Measurements from ENCODE around the gene RPE65. TPM values are rescaled to one million over a fixed set of nuclear protein-coding genes. Genes with fewer than 3 reads are reported as not detected.

The RPE65 gene
- not detected for total RNA-seq (2021; ENCODE audit: unreplicated experiment)
- polyA plus RNA-seq (2012; ENCODE audit: insufficient read length), result not detected
- percentile 7 among the genes with signal in this experiment for Bru-seq, nascent RNA
- not detected for BruChase-seq, experiment 1, labeled RNA remaining after a 2-hour chase
- not detected for BruChase-seq, experiment 2, labeled RNA remaining after a 6-hour chase
- long read RNA-seq, result 0 reads

- no peaks in the 10 kb centered on the region for H3K36me3 ChIP-seq (ENCODE audit: control insufficient read depth, insufficient read depth, low read length)
- ChIA-PET POLR2A (no interaction called here), CTCF (no interaction called here)
- H3K27ac ChIP-seq (ENCODE audit: low read length), result no peak within 1 kb of the TSS
- H3K27me3 ChIP-seq (ENCODE audit: control insufficient read depth, insufficient read depth, low read length), result peaks cover 2% of the 10 kb centered on the region
- in situ Hi-C loops (cut with HindIII; ENCODE audit: low pct_unique_long_range_greater_than_20kb, low sequenced_read_pairs) (no loop called here), intact Hi-C loops (cut with micrococcal nuclease; ENCODE audit: unreplicated experiment) (loop anchor here (10.0 kb wide), 1 partner anchor 105 kb away; no protein-coding TSS in a partner anchor)
- TF ChIP-seq REST (IDR thresholded peaks at IDR 0.05; ENCODE audit: insufficient read depth in 1 of 2, low read depth in 2 of 2, low read length in 1 of 2), result no peak
- no peak for TF ChIP-seq CTCF (IDR thresholded peaks at IDR 0.05)
- no peak for TF ChIP-seq TCF7L2 (IDR thresholded peaks at IDR 0.05; ENCODE audit: low read depth, low read length)
- TF ChIP-seq SIN3A (IDR thresholded peaks at IDR 0.05; ENCODE audit: borderline replicate concordance, insufficient read depth, low read depth, low read length), result no peak
- TF ChIP-seq POLR2AphosphoS5 (IDR thresholded peaks at IDR 0.05; ENCODE audit: low read depth, low read length), result no peak
- no TSS peak for BruUV-seq (replicated peaks)
- no peak within 1 kb of the TSS for H3K4me3 ChIP-seq (ENCODE audit: low read depth in 2 of 2, low read length in 2 of 2)
- DNase-seq (ENCODE audit: low read depth, low spot score) (no peak), ATAC-seq (no peak)
- H3K4me1 ChIP-seq (ENCODE audit: control insufficient read depth, insufficient read depth, low read length), result no peaks in the 10 kb centered on the region
- no peaks in the 10 kb centered on the region for H3K9me3 ChIP-seq (ENCODE audit: control insufficient read depth, insufficient read depth, low read depth, low read length)
These were observed at the start of gene RPE65 for GRCh38 chr1:68449901-68450300. TSS of gene RPE65 (minus strand) at chr1:68449954. CDS start at chr1:68449905, 49 bp downstream.

GRCh38 chr1:68497358-68497698 is 47.6 kb upstream of the RPE65 start:
- CTCF ChIA-PET, result no interaction called here
- no peaks in the 10 kb centered on the region for H3K27me3 ChIP-seq (ENCODE audit: control insufficient read depth, insufficient read depth, low read length)
- in situ Hi-C loops (cut with HindIII; ENCODE audit: low pct_unique_long_range_greater_than_20kb, low sequenced_read_pairs) (no loop called here), intact Hi-C loops (cut with micrococcal nuclease; ENCODE audit: unreplicated experiment) (no loop called here)
- H3K27ac ChIP-seq (ENCODE audit: low read length), result peak overlapping the region; percentile 81
- no TSS peak for BruUV-seq (replicated peaks)
- TF ChIP-seq REST (IDR thresholded peaks at IDR 0.05; ENCODE audit: insufficient read depth in 1 of 2, low read depth in 2 of 2, low read length in 1 of 2), result no peak
- no peak for TF ChIP-seq POLR2AphosphoS5 (IDR thresholded peaks at IDR 0.05; ENCODE audit: low read depth, low read length)
- TF ChIP-seq TCF7L2 (IDR thresholded peaks at IDR 0.05; ENCODE audit: low read depth, low read length), result no peak
- no peak for TF ChIP-seq CTCF (IDR thresholded peaks at IDR 0.05)
- no peak for TF ChIP-seq SIN3A (IDR thresholded peaks at IDR 0.05; ENCODE audit: borderline replicate concordance, insufficient read depth, low read depth, low read length)
- POLR2A ChIA-PET, result no interaction called here
- no peaks in the 10 kb centered on the region for H3K9me3 ChIP-seq (ENCODE audit: control insufficient read depth, insufficient read depth, low read depth, low read length)
- H3K36me3 ChIP-seq (ENCODE audit: control insufficient read depth, insufficient read depth, low read length), result peaks cover 18% of the 10 kb centered on the region
- peak overlapping the region; percentile 95 to 97 for H3K4me3 ChIP-seq (ENCODE audit: low read depth in 2 of 2, low read length in 2 of 2)
- DNase-seq (ENCODE audit: low read depth, low spot score), result no peak
- peaks cover 9% of the 10 kb centered on the region; the same call in 1 of the 2 replicates for H3K4me1 ChIP-seq (ENCODE audit: control insufficient read depth, insufficient read depth, low read length)
- ATAC-seq, result peak; percentile 20
